HepG2 (cell line): ENCODE results near the gene CEACAM8. TPM values are rescaled to one million over a fixed set of nuclear protein-coding genes. Genes with fewer than 3 reads are reported as not detected.

Experiments
- ARNTL ChIP-seq: sonication (generic); formaldehyde crosslinking; IDR thresholded peaks from 2 replicates; pipeline ENCODE4 v1.4.0; 2020; ENCODE audit warnings: mild to moderate bottlenecking, missing genetic modification reagents
- GABPB1 ChIP-seq: IDR thresholded peaks from 2 replicates; pipeline ENCODE4 v1.6.1; 2016; ENCODE audit warnings: mild to moderate bottlenecking, missing genetic modification reagents, moderate library complexity, missing compliant biosample characterization
- MYC ChIP-seq: sonication (generic); formaldehyde crosslinking; IDR thresholded peaks from 2 replicates; pipeline ENCODE4 v1.9.0; 2021; ENCODE audit warnings: missing genetic modification reagents, borderline replicate concordance
- NFRKB ChIP-seq: fragments of 450-650 bp; IDR thresholded peaks from 2 replicates; pipeline ENCODE4 v1.6.1; 2017
- PHB2 ChIP-seq: fragments of 450-650 bp; IDR thresholded peaks from 2 replicates; pipeline ENCODE4 v1.6.1; 2018; ENCODE audit not compliant: partially characterized antibody
- RAD21 ChIP-seq: fragments of 450-650 bp; formaldehyde crosslinking; IDR thresholded peaks from 2 replicates; pipeline ENCODE4 v1.5.0; 2020; ENCODE audit warnings: mild to moderate bottlenecking
- RFX3 ChIP-seq: IDR thresholded peaks from 2 replicates; pipeline ENCODE4 v1.6.1; 2016; ENCODE audit warnings: missing biosample characterization, missing genetic modification reagents
- SKI ChIP-seq: fragments of 450-650 bp; IDR thresholded peaks from one replicate; pipeline ENCODE4 v1.6.1; 2018; ENCODE audit warnings: mild to moderate bottlenecking; ENCODE audit not compliant: partially characterized antibody
- ZNF34 ChIP-seq: sonication (generic); formaldehyde crosslinking; IDR thresholded peaks from 2 replicates; pipeline ENCODE4 v1.4.0; 2020; ENCODE audit warnings: mild to moderate bottlenecking, missing genetic modification reagents, borderline replicate concordance
- polyA plus RNA-seq, 8 experiments: library from polyadenylated mRNA; depleted of rRNA in 3 of 8; stranded (reverse) in 7 of 8; unstranded in 1 of 8; fragments of >200 nt; fragmentation: Illumina TruSeq in 4 of 8; extraction: Trizol in 4 of 8; gene quantifications; 2 replicates each; pipeline versions ENCODE4 v1.2.1 to v1.2.3, GENCODE V29; 2011 to 2016; ENCODE audit warnings: low read depth in 4 of 8, missing spikeins in 1 of 8, mixed read lengths in 1 of 8; ENCODE audit not compliant: insufficient read depth in 1 of 8
- total RNA-seq, 5 experiments: library from RNA; depleted of rRNA; stranded (reverse); fragments of >200 nt; fragmentation: Illumina TruSeq; extraction: Trizol; gene quantifications; 2 replicates each; pipeline ENCODE4 v1.2.3, GENCODE V29; 2016; ENCODE audit warnings: low read depth in 1 of 5
- TF ChIP-seq, protein P1 (sequence below): fragments of 450-650 bp; IDR thresholded peaks from 2 replicates; pipeline ENCODE4 v1.6.1; 2016
- TF ChIP-seq, protein P2 (sequence below), 2 experiments: sonication (generic) in 1 of 2; formaldehyde crosslinking in 1 of 2; IDR thresholded peaks; 2 replicates each; pipeline versions ENCODE4 v1.4.0 to v1.6.1; 2016 to 2020; ENCODE audit warnings: borderline replicate concordance in 1 of 2, low read depth in 1 of 2, mild to moderate bottlenecking in 1 of 2, missing genetic modification reagents in 1 of 2
- TF ChIP-seq, protein P3 (sequence below): sonication (generic); formaldehyde crosslinking; IDR thresholded peaks from 2 replicates; pipeline ENCODE4 v1.4.0; 2020; ENCODE audit warnings: missing genetic modification reagents, mild to moderate bottlenecking, borderline replicate concordance
- TF ChIP-seq, protein P4 (sequence below): sonication (generic); formaldehyde crosslinking; IDR thresholded peaks from 2 replicates; pipeline ENCODE4 v1.4.0; 2020; ENCODE audit warnings: mild to moderate bottlenecking, missing genetic modification reagents
- TF ChIP-seq, protein P5 (sequence below): sonication (generic); formaldehyde crosslinking; IDR thresholded peaks from 2 replicates; pipeline ENCODE4 v1.4.0; 2020; ENCODE audit warnings: low read depth, mild to moderate bottlenecking, missing genetic modification reagents
- TF ChIP-seq, protein P6 (sequence below), 2 experiments: fragments of 450-650 bp in 1 of 2; sonication (generic) in 1 of 2; formaldehyde crosslinking; IDR thresholded peaks; 2 replicates each; pipeline versions ENCODE4 v1.5.0 to v1.8.0; 2020 to 2022; ENCODE audit warnings: mild to moderate bottlenecking in 1 of 2, missing genetic modification reagents in 1 of 2

CEACAM8 gene
- total and polyA plus RNA-seq, 2 of the 13 experiments (the other 11 are each of a cell fraction or from before 2014, with no cell fraction given), result not detected

DNA sequence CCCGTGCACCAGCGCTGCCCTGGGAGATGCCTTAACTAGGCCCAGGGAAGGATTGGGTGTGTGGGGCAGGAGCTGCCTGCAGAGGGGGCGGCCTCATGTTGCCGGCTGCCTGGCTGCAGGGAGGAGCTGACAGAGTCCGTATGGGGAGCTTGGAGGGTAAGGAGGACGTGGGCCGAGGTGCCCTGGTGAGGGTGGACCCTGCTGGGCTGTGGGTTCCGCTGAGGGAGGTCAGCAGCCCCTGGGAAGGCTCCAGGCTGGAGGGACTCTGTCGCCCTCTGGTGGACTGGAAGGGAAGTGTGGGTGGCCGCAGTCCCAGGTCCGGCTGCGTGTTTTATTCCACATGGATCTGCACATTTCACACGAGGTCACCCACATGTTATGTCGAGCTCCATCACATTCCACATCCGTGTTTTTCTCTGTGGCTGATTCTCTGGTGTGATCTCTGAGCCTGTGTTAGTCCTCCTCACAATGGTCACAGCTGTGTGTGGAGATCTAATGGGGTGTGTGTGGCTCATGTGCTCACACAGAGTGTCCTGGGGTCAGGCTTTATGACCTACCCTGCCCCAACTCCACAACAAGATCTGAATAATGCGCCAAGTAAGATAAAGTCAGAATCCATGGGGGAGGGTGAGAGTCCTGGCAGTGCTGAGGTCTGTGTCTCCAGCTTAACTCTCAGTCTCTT, 1.8 kb upstream of the CEACAM8 start (continued):
- TF ChIP-seq, protein P1, sequence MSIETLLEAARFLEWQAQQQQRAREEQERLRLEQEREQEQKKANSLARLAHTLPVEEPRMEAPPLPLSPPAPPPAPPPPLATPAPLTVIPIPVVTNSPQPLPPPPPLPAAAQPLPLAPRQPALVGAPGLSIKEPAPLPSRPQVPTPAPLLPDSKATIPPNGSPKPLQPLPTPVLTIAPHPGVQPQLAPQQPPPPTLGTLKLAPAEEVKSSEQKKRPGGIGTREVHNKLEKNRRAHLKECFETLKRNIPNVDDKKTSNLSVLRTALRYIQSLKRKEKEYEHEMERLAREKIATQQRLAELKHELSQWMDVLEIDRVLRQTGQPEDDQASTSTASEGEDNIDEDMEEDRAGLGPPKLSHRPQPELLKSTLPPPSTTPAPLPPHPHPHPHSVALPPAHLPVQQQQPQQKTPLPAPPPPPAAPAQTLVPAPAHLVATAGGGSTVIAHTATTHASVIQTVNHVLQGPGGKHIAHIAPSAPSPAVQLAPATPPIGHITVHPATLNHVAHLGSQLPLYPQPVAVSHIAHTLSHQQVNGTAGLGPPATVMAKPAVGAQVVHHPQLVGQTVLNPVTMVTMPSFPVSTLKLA, result peak; percentile 94
- no peak for TF ChIP-seq NFRKB
- no peak for TF ChIP-seq PHB2
- TF ChIP-seq, protein P2, sequence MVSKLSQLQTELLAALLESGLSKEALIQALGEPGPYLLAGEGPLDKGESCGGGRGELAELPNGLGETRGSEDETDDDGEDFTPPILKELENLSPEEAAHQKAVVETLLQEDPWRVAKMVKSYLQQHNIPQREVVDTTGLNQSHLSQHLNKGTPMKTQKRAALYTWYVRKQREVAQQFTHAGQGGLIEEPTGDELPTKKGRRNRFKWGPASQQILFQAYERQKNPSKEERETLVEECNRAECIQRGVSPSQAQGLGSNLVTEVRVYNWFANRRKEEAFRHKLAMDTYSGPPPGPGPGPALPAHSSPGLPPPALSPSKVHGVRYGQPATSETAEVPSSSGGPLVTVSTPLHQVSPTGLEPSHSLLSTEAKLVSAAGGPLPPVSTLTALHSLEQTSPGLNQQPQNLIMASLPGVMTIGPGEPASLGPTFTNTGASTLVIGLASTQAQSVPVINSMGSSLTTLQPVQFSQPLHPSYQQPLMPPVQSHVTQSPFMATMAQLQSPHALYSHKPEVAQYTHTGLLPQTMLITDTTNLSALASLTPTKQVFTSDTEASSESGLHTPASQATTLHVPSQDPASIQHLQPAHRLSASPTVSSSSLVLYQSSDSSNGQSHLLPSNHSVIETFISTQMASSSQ (IDR thresholded peaks at IDR 0.05; ENCODE audit: low read depth), result no peak
- TF ChIP-seq, protein P2 (CRISPR knock-in tag; IDR thresholded peaks at IDR 0.05; ENCODE audit: borderline replicate concordance), result no peak
- no peak for TF ChIP-seq SKI
- TF ChIP-seq, protein P3, sequence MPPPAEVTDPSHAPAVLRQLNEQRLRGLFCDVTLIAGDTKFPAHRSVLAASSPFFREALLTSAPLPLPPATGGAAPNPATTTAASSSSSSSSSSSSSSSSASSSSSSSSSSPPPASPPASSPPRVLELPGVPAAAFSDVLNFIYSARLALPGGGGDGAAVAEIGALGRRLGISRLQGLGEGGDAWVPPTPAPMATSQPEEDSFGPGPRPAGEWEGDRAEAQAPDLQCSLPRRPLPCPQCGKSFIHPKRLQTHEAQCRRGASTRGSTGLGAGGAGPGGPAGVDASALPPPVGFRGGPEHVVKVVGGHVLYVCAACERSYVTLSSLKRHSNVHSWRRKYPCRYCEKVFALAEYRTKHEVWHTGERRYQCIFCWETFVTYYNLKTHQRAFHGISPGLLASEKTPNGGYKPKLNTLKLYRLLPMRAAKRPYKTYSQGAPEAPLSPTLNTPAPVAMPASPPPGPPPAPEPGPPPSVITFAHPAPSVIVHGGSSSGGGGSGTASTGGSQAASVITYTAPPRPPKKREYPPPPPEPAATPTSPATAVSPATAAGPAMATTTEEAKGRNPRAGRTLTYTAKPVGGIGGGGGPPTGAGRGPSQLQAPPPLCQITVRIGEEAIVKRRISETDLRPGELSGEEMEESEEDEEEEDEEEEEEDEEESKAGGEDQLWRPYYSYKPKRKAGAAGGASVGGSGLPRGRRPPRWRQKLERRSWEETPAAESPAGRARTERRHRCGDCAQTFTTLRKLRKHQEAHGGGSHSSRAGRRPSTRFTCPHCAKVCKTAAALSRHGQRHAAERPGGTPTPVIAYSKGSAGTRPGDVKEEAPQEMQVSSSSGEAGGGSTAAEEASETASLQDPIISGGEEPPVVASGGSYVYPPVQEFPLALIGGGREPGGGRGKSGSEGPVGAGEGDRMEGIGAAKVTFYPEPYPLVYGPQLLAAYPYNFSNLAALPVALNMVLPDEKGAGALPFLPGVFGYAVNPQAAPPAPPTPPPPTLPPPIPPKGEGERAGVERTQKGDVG, result no peak
- peak; percentile 66 for TF ChIP-seq RAD21
- TF ChIP-seq, protein P4, sequence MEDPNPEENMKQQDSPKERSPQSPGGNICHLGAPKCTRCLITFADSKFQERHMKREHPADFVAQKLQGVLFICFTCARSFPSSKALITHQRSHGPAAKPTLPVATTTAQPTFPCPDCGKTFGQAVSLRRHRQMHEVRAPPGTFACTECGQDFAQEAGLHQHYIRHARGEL (CRISPR knock-in tag), result peak; percentile 81; the same call in 1 of the 2 replicates
- TF ChIP-seq ARNTL (CRISPR knock-in tag), result no peak
- TF ChIP-seq RFX3 (CRISPR knock-in tag), result no peak
- TF ChIP-seq, protein P5, sequence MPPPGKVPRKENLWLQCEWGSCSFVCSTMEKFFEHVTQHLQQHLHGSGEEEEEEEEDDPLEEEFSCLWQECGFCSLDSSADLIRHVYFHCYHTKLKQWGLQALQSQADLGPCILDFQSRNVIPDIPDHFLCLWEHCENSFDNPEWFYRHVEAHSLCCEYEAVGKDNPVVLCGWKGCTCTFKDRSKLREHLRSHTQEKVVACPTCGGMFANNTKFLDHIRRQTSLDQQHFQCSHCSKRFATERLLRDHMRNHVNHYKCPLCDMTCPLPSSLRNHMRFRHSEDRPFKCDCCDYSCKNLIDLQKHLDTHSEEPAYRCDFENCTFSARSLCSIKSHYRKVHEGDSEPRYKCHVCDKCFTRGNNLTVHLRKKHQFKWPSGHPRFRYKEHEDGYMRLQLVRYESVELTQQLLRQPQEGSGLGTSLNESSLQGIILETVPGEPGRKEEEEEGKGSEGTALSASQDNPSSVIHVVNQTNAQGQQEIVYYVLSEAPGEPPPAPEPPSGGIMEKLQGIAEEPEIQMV (CRISPR knock-in tag), result peak; percentile 20; the same call in 1 of the 2 replicates
- TF ChIP-seq MYC (CRISPR knock-in tag), result 0 out of 2 replicates have a peak, but pooled peaks have one; percentile 34
- TF ChIP-seq GABPB1 (CRISPR knock-in tag), result 0 out of 2 replicates have a peak, but pooled peaks have one; percentile 24
- TF ChIP-seq ZNF34, result no peak
- TF ChIP-seq, protein P6, sequence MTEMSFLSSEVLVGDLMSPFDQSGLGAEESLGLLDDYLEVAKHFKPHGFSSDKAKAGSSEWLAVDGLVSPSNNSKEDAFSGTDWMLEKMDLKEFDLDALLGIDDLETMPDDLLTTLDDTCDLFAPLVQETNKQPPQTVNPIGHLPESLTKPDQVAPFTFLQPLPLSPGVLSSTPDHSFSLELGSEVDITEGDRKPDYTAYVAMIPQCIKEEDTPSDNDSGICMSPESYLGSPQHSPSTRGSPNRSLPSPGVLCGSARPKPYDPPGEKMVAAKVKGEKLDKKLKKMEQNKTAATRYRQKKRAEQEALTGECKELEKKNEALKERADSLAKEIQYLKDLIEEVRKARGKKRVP (CRISPR knock-in tag; IDR thresholded peaks at IDR 0.05), result no peak
